IMR-90 (cell line): ENCODE measurements around the gene VPS13A.

Experiments used
- MAFK ChIP-seq: IDR thresholded peaks from 2 replicates; pipeline ENCODE4 v1.6.1; 2012; ENCODE audit warnings: low read depth, low read length, improper control_type of control experiment
- MXI1 ChIP-seq: IDR thresholded peaks from 2 replicates; pipeline ENCODE4 v1.6.1; 2012; ENCODE audit warnings: low read depth, mild to moderate bottlenecking, low read length, moderate library complexity, borderline replicate concordance
- NFE2L2 ChIP-seq: fragments of 150-350 bp; IDR thresholded peaks from 2 replicates; pipeline ENCODE4 v1.6.1; 2016; ENCODE audit warnings: low read depth, mild to moderate bottlenecking, low read length
- POLR2A ChIP-seq: IDR thresholded peaks from 2 replicates; pipeline ENCODE4 v1.6.1; 2012; ENCODE audit warnings: mild to moderate bottlenecking, low read depth, low read length
- RAD21 ChIP-seq: IDR thresholded peaks from 2 replicates; pipeline ENCODE4 v1.6.1; 2012; ENCODE audit warnings: low read length, improper control_type of control experiment
- RFX5 ChIP-seq: IDR thresholded peaks from 2 replicates; pipeline ENCODE4 v1.8.0; 2012; ENCODE audit warnings: low read depth, mild to moderate bottlenecking, low read length, moderate library complexity
- TF ChIP-seq, protein P1 (sequence below): conservative IDR thresholded peaks from 2 replicates; pipeline ENCODE4 v1.5.1; 2012; ENCODE audit warnings: mild to moderate bottlenecking, low read depth, low read length, improper control_type of control experiment
- TF ChIP-seq, protein P2 (sequence below): fragments of 150-350 bp; IDR thresholded peaks from 2 replicates; pipeline ENCODE4 v1.6.1; 2016; ENCODE audit warnings: low read depth, mild to moderate bottlenecking, low read length, moderate library complexity, borderline replicate concordance

DNA sequence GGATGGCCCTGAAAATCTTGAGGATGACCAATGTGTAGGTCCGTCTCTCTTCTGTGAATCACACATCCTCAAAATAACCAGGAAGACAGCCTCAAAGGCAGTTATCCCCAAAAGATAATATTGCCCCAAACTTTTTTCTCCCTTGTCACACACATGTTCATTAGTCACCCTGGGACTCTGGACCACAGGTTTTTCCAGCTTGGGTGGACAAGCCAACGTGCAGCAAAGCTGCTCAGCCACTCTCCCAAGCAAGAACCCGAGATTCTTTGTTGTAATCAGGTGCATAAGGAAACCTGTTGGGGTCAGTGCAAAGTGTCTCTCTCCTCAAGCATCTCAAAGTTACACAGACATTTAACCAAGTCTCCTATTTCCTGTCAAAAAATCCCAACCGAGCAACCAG lies 274.2 kb downstream of the VPS13A start:
- TF ChIP-seq POLR2A (no peak), MAFK (no peak), NFE2L2 (no peak), RFX5 (no peak), MXI1 (no peak), RAD21 (no peak)
- TF ChIP-seq, protein P1, sequence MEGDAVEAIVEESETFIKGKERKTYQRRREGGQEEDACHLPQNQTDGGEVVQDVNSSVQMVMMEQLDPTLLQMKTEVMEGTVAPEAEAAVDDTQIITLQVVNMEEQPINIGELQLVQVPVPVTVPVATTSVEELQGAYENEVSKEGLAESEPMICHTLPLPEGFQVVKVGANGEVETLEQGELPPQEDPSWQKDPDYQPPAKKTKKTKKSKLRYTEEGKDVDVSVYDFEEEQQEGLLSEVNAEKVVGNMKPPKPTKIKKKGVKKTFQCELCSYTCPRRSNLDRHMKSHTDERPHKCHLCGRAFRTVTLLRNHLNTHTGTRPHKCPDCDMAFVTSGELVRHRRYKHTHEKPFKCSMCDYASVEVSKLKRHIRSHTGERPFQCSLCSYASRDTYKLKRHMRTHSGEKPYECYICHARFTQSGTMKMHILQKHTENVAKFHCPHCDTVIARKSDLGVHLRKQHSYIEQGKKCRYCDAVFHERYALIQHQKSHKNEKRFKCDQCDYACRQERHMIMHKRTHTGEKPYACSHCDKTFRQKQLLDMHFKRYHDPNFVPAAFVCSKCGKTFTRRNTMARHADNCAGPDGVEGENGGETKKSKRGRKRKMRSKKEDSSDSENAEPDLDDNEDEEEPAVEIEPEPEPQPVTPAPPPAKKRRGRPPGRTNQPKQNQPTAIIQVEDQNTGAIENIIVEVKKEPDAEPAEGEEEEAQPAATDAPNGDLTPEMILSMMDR = no peak
- TF ChIP-seq, protein P2, sequence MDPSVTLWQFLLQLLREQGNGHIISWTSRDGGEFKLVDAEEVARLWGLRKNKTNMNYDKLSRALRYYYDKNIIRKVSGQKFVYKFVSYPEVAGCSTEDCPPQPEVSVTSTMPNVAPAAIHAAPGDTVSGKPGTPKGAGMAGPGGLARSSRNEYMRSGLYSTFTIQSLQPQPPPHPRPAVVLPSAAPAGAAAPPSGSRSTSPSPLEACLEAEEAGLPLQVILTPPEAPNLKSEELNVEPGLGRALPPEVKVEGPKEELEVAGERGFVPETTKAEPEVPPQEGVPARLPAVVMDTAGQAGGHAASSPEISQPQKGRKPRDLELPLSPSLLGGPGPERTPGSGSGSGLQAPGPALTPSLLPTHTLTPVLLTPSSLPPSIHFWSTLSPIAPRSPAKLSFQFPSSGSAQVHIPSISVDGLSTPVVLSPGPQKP = no peak
